Transverse colon (tissue), 4 donors: ENCODE data around the gene CCDC9B. TPM values are rescaled to one million over a fixed set of nuclear protein-coding genes. Genes with fewer than 3 reads are reported as not detected.

Experiments used
- DNase-seq: peaks from one replicate; pipeline ENCODE4 v3.0.0-alpha.2; 2019
- H3K27ac ChIP-seq, 4 donors: fragments of 200-600 bp; sonication (generic); 2 replicates each; pipeline ENCODE4 v1.5.1; 2016 to 2018; ENCODE audit warnings: inconsistent platforms in 4 of 4
- H3K27me3 ChIP-seq: fragments of 200-600 bp; sonication (generic); 2 replicates; pipeline ENCODE4 v1.5.1; 2017; ENCODE audit warnings: inconsistent platforms
- H3K36me3 ChIP-seq, 4 donors: fragments of 200-600 bp; sonication (generic); 2 replicates each; pipeline ENCODE4 v1.5.1; 2017 to 2019; ENCODE audit warnings: inconsistent platforms in 4 of 4
- H3K4me1 ChIP-seq, 4 donors: fragments of 200-600 bp; sonication (generic); 2 replicates each; pipeline ENCODE4 v1.5.1; 2017 to 2020; ENCODE audit warnings: inconsistent platforms in 4 of 4
- H3K4me3 ChIP-seq, 4 donors: fragments of 200-600 bp; sonication (generic); 1 replicate in 1 of 4; 2 replicates in 3 of 4; pipeline versions ENCODE4 v1.5.1 to v1.6.1; 2017 to 2019; ENCODE audit warnings: inconsistent platforms in 4 of 4
- H3K9me3 ChIP-seq, 2 donors: fragments of 200-600 bp; sonication (generic); 2 replicates each; pipeline ENCODE4 v1.5.1; 2017 to 2019; ENCODE audit warnings: inconsistent platforms in 2 of 2
- CTCF ChIP-seq, 5 experiments: fragments of 200-600 bp in 3 of 5; fragments of 450-650 bp in 2 of 5; sonication (generic) in 3 of 5; IDR thresholded peaks; 1 replicate in 2 of 5; 2 replicates in 3 of 5; pipeline ENCODE4 v1.5.1; 2016 to 2017; ENCODE audit warnings: antibody characterized with exemption in 5 of 5, inconsistent platforms in 3 of 5, mild to moderate bottlenecking in 2 of 5, moderate library complexity in 1 of 5
- EP300 ChIP-seq: sonication (generic); formaldehyde crosslinking; IDR thresholded peaks from one replicate; pipeline ENCODE4 v1.6.1; 2017; ENCODE audit warnings: antibody characterized with exemption, low read depth
- POLR2A ChIP-seq: fragments of 450-650 bp; IDR thresholded peaks from one replicate; pipeline ENCODE4 v1.6.1; 2016; ENCODE audit warnings: antibody characterized with exemption, mild to moderate bottlenecking, moderate library complexity
- POLR2AphosphoS5 ChIP-seq, 3 donors: sonication (generic); formaldehyde crosslinking; IDR thresholded peaks; one replicate each; pipeline ENCODE4 v1.6.1; 2016; ENCODE audit warnings: antibody characterized with exemption in 3 of 3
- WGBS, 2 donors: methylation state at CpG; one replicate each; pipeline ENCODE4 v1.1.5; 2018; ENCODE audit warnings: low coverage in 1 of 2; 5-methylcytosine and 5-hydroxymethylcytosine counted together
- in situ Hi-C, 4 donors: fragments of 200-750 bp; cut with MboI; loops; one replicate each; pipeline versions ENCODE4 v1.15.0 to v1.15.1; 2017; ENCODE audit warnings: low sequenced_read_pairs in 3 of 4, low pct_ligation_motif_present in 1 of 4, low pct_unique_long_range_greater_than_20kb in 1 of 4
- intact Hi-C: fragments of 100-400 bp; cut with DNase I; formaldehyde crosslinking; loops from one replicate; pipeline ENCODE4 v1.15.1; 2023; ENCODE audit warnings: low total_unique reads
- total RNA-seq, 4 donors: library from RNA; depleted of rRNA; stranded (reverse); fragments of >200 nt; gene quantifications; one replicate each; pipeline ENCODE4 v1.1.0, GENCODE V29; 2016

CCDC9B gene
- total RNA-seq, 4 donors from 2014 or later = 22.0 to 49.4 (median 36.9) TPM

- Histone ChIP-seq H3K27me3 (no peaks in the 10 kb centered on the region), H3K9me3 (no peaks in the 10 kb centered on the region), H3K4me1 (peaks cover 10 to 17% (median 16%) of the 10 kb centered on the region in 4 donors), H3K36me3 (no peaks in the 10 kb centered on the region), H3K4me3 (no peak overlapping the region), H3K27ac (no peak overlapping the region)
- TF ChIP-seq EP300 = no peak
- TF ChIP-seq POLR2AphosphoS5 (IDR thresholded peaks at IDR 0.05) = no peak
- TF ChIP-seq CTCF (IDR thresholded peaks at IDR 0.05) = no peak
- no peak for TF ChIP-seq POLR2A
- intact Hi-C loops (no loop called here), in situ Hi-C loops (loop anchor here in 1 of 4 donors (10.0 kb wide), 1 partner anchor 61 kb away; no protein-coding TSS in a partner anchor)
- no peak for DNase-seq
- 60 to 63% methylated on average over 1 to 6 of the region's 6 CpGs for WGBS, 2 donors
Measured at GRCh38 chr15:40364251-40364650, 23.5 kb upstream of the CCDC9B start.

- no peak overlapping the region for H3K4me3 ChIP-seq
- in situ Hi-C loops = loop anchor here in 1 of 4 donors (10.0 kb wide), 1 partner anchor 61 kb away; no protein-coding TSS in a partner anchor
- H3K27me3 ChIP-seq = no peaks in the 10 kb centered on the region
- no peaks in the 10 kb centered on the region for H3K9me3 ChIP-seq
- no peaks in the 10 kb centered on the region for H3K36me3 ChIP-seq
- peaks cover 11 to 19% (median 17%) of the 10 kb centered on the region in 4 donors for H3K4me1 ChIP-seq
- no peak for TF ChIP-seq POLR2AphosphoS5 (IDR thresholded peaks at IDR 0.05)
- TF ChIP-seq EP300 = no peak
- no peak for TF ChIP-seq CTCF (IDR thresholded peaks at IDR 0.05)
- no peak for TF ChIP-seq POLR2A
- DNase-seq = no peak
- no peak overlapping the region for H3K27ac ChIP-seq
- intact Hi-C loops = no loop called here
- WGBS, 2 donors = 92% methylated on average over 7 of the region's 8 CpGs; no CpG with 5 or more reads in 1 of the 2 donors
Measured at GRCh38 chr15:40363611-40364010, 22.9 kb upstream of the CCDC9B start.

- TF ChIP-seq EP300 = no peak
- H3K4me1 ChIP-seq = peaks cover 12 to 21% (median 14%) of the 10 kb centered on the region in 4 donors
- DNase-seq = no peak
- no peaks in the 10 kb centered on the region for H3K36me3 ChIP-seq
- intact Hi-C loops (no loop called here), in situ Hi-C loops (loop anchor here in 1 of 4 donors (10.0 kb wide), 1 partner anchor 63 kb away; no protein-coding TSS in a partner anchor)
- no peak overlapping the region for H3K4me3 ChIP-seq
- no peak overlapping the region for H3K27ac ChIP-seq
- H3K27me3 ChIP-seq = no peaks in the 10 kb centered on the region
- no peaks in the 10 kb centered on the region for H3K9me3 ChIP-seq
- WGBS, 2 donors = 94% methylated on average over 2 of the region's 2 CpGs; no CpG with 5 or more reads in 1 of the 2 donors
Measured at GRCh38 chr15:40361640-40362039, 20.9 kb upstream of the CCDC9B start.

- Histone ChIP-seq H3K4me1 (peaks cover 11 to 34% (median 17%) of the 10 kb centered on the region in 4 donors), H3K4me3 (no peak overlapping the region), H3K9me3 (no peaks in the 10 kb centered on the region), H3K27me3 (no peaks in the 10 kb centered on the region), H3K27ac (no peak overlapping the region), H3K36me3 (peaks cover 0 to 3% (median 0%) of the 10 kb centered on the region in 4 donors)
- TF ChIP-seq EP300 (no peak), POLR2A (no peak), POLR2AphosphoS5 (IDR thresholded peaks at IDR 0.05) (no peak), CTCF (IDR thresholded peaks at IDR 0.05) (no peak)
- in situ Hi-C loops (loop anchor here in 1 of 4 donors (10.0 kb wide), 1 partner anchor 65 kb away; no protein-coding TSS in a partner anchor), intact Hi-C loops (no loop called here)
- DNase-seq = no peak
- WGBS, 2 donors = 93 to 100% methylated on average over 1 to 4 of the region's 4 CpGs
Measured at GRCh38 chr15:40360015-40360414, 19.3 kb upstream of the CCDC9B start.
